Measurements from ENCODE around the gene PABPC4L.
"Not testable (repeated sequence)": the region's sequence is repeated elsewhere in the genome, so short reads cannot be mapped to it uniquely, and the experiment has no call there.

Gene PABPC4L

GRCh38 chr4:134201216-134202161, at the start of gene PABPC4L:
PABPC4L (minus strand) TSS chr4:134201789; CDS start chr4:134201019, 770 bp downstream.
- Mint-ChIP-seq H3K4me1 (no peaks in the 10 kb centered on the region), H3K4me3 (no peak within 1 kb of the TSS), H3K27ac (ENCODE audit: low read depth) (no peak within 1 kb of the TSS), H3K27me3 (no peaks in the 10 kb centered on the region), H3K36me3 (ENCODE audit: insufficient read depth) (no peaks in the 10 kb centered on the region), H3K9me3 (peaks cover 5% of the 10 kb centered on the region)
- no peak for ATAC-seq (replicated peaks; ENCODE audit: extremely low read depth, poor library complexity, severe bottlenecking)
- DNase-seq (ENCODE audit: low spot score in 2 of 2): no peak

- Mint-ChIP-seq H3K9me3 (peaks cover 17% of the 10 kb centered on the region), H3K27ac (ENCODE audit: low read depth) (no peak overlapping the region), H3K4me3 (no peak overlapping the region), H3K36me3 (ENCODE audit: insufficient read depth) (no peaks in the 10 kb centered on the region), H3K4me1 (no peaks in the 10 kb centered on the region), H3K27me3 (no peaks in the 10 kb centered on the region)
- ATAC-seq (replicated peaks; ENCODE audit: extremely low read depth, poor library complexity, severe bottlenecking) (no peak), DNase-seq (ENCODE audit: low spot score in 2 of 2) (no peak)
Observed at GRCh38 chr4:134251322-134251721, 49.7 kb upstream of the PABPC4L start.

GRCh38 chr4:134243742-134244713, 42.4 kb upstream of the PABPC4L start:
- Mint-ChIP-seq H3K4me3 (no peak overlapping the region), H3K36me3 (ENCODE audit: insufficient read depth) (no peaks in the 10 kb centered on the region), H3K4me1 (no peaks in the 10 kb centered on the region), H3K27me3 (no peaks in the 10 kb centered on the region), H3K9me3 (no peaks in the 10 kb centered on the region), H3K27ac (ENCODE audit: low read depth) (no peak overlapping the region)
- DNase-seq (ENCODE audit: low spot score in 2 of 2) (no peak), ATAC-seq (replicated peaks; ENCODE audit: extremely low read depth, poor library complexity, severe bottlenecking) (no peak)

- Mint-ChIP-seq H3K27ac (ENCODE audit: low read depth) (no peak overlapping the region), H3K4me3 (no peak overlapping the region), H3K4me1 (no peaks in the 10 kb centered on the region), H3K27me3 (no peaks in the 10 kb centered on the region), H3K9me3 (peaks cover 20% of the 10 kb centered on the region), H3K36me3 (ENCODE audit: insufficient read depth) (no peaks in the 10 kb centered on the region)
- DNase-seq (ENCODE audit: low spot score in 2 of 2): no peak
- no peak for ATAC-seq (replicated peaks; ENCODE audit: extremely low read depth, poor library complexity, severe bottlenecking)
Observed at GRCh38 chr4:134219043-134219442, 17.5 kb upstream of the PABPC4L start.

GRCh38 chr4:134216411-134216810, 14.8 kb upstream of the PABPC4L start:
- DNase-seq (ENCODE audit: low spot score in 2 of 2) (no peak), ATAC-seq (replicated peaks; ENCODE audit: extremely low read depth, poor library complexity, severe bottlenecking) (no peak)
- Mint-ChIP-seq H3K4me1 (no peaks in the 10 kb centered on the region), H3K36me3 (ENCODE audit: insufficient read depth) (no peaks in the 10 kb centered on the region), H3K27ac (ENCODE audit: low read depth) (no peak overlapping the region), H3K9me3 (peaks cover 11% of the 10 kb centered on the region), H3K4me3 (no peak overlapping the region), H3K27me3 (no peaks in the 10 kb centered on the region)

GRCh38 chr4:134215620-134216344, 14.2 kb upstream of the PABPC4L start:
- no peaks in the 10 kb centered on the region for H3K4me1 Mint-ChIP-seq
- no peaks in the 10 kb centered on the region for H3K36me3 Mint-ChIP-seq (ENCODE audit: insufficient read depth)
- H3K4me3 Mint-ChIP-seq: no peak overlapping the region
- DNase-seq (ENCODE audit: low spot score in 2 of 2) (no peak), ATAC-seq (replicated peaks; ENCODE audit: extremely low read depth, poor library complexity, severe bottlenecking) (no peak)
- no peak overlapping the region for H3K27ac Mint-ChIP-seq (ENCODE audit: low read depth)
- no peaks in the 10 kb centered on the region for H3K27me3 Mint-ChIP-seq
- H3K9me3 Mint-ChIP-seq: peaks cover 11% of the 10 kb centered on the region

GRCh38 chr4:134207955-134208354, 6.4 kb upstream of the PABPC4L start:
- not testable (repeated sequence) for H3K9me3 Mint-ChIP-seq; H3K27me3 Mint-ChIP-seq; H3K27ac Mint-ChIP-seq (ENCODE audit: low read depth); ATAC-seq (replicated peaks; ENCODE audit: extremely low read depth, poor library complexity, severe bottlenecking); DNase-seq (ENCODE audit: low spot score in 2 of 2); H3K4me1 Mint-ChIP-seq; H3K4me3 Mint-ChIP-seq; H3K36me3 Mint-ChIP-seq (ENCODE audit: insufficient read depth)

- Mint-ChIP-seq H3K36me3 (ENCODE audit: insufficient read depth) (no peaks in the 10 kb centered on the region), H3K27ac (ENCODE audit: low read depth) (no peak overlapping the region), H3K27me3 (no peaks in the 10 kb centered on the region), H3K4me3 (no peak overlapping the region), H3K9me3 (peaks cover 5% of the 10 kb centered on the region), H3K4me1 (no peaks in the 10 kb centered on the region)
- ATAC-seq (replicated peaks; ENCODE audit: extremely low read depth, poor library complexity, severe bottlenecking) (no peak), DNase-seq (ENCODE audit: low spot score in 2 of 2) (no peak)
Observed at GRCh38 chr4:134202166-134202956, 772 bp upstream of the PABPC4L start.

- no peak overlapping the region for H3K4me3 Mint-ChIP-seq
- H3K9me3 Mint-ChIP-seq: peaks cover 5% of the 10 kb centered on the region
- ATAC-seq (replicated peaks; ENCODE audit: extremely low read depth, poor library complexity, severe bottlenecking): no peak
Observed at GRCh38 chr4:134200811-134201215, 776 bp downstream of the PABPC4L start.

GRCh38 chr4:134189949-134190348, 11.6 kb downstream of the PABPC4L start:
- no peaks in the 10 kb centered on the region for H3K36me3 Mint-ChIP-seq (ENCODE audit: insufficient read depth)
- H3K9me3 Mint-ChIP-seq: peaks cover 23% of the 10 kb centered on the region
- no peak overlapping the region for H3K27ac Mint-ChIP-seq (ENCODE audit: low read depth)
- H3K27me3 Mint-ChIP-seq: no peaks in the 10 kb centered on the region
- no peaks in the 10 kb centered on the region for H3K4me1 Mint-ChIP-seq
- no peak overlapping the region for H3K4me3 Mint-ChIP-seq
- no peak for ATAC-seq (replicated peaks; ENCODE audit: extremely low read depth, poor library complexity, severe bottlenecking)
- DNase-seq (ENCODE audit: low spot score in 2 of 2): no peak

More at GRCh38 chr4:134200811-134201215, 776 bp downstream of the PABPC4L start:
- no peaks in the 10 kb centered on the region for H3K36me3 Mint-ChIP-seq (ENCODE audit: insufficient read depth)
- no peak overlapping the region for H3K27ac Mint-ChIP-seq (ENCODE audit: low read depth)
- DNase-seq (ENCODE audit: low spot score in 2 of 2): no peak
- H3K4me1 Mint-ChIP-seq: no peaks in the 10 kb centered on the region
- no peaks in the 10 kb centered on the region for H3K27me3 Mint-ChIP-seq

- DNase-seq (ENCODE audit: low spot score in 2 of 2): no peak
- Mint-ChIP-seq H3K4me1 (no peaks in the 10 kb centered on the region), H3K9me3 (peaks cover 23% of the 10 kb centered on the region), H3K27me3 (no peaks in the 10 kb centered on the region), H3K36me3 (ENCODE audit: insufficient read depth) (no peaks in the 10 kb centered on the region), H3K27ac (ENCODE audit: low read depth) (no peak overlapping the region), H3K4me3 (no peak overlapping the region)
- ATAC-seq (replicated peaks; ENCODE audit: extremely low read depth, poor library complexity, severe bottlenecking): no peak
Observed at GRCh38 chr4:134189480-134189879, 12.1 kb downstream of the PABPC4L start.
